HL-60 (cell line): ENCODE results near the gene ALDH3B1.

ENCODE experiments used
- CTCF ChIP-seq: IDR thresholded peaks from one replicate; pipeline ENCODE4 v1.5.1; 2011; ENCODE audit warnings: low read length, control low read depth, inconsistent platforms; ENCODE audit not compliant: insufficient read depth
- GABPA ChIP-seq: IDR thresholded peaks from 2 replicates; pipeline ENCODE4 v1.6.1; 2012; ENCODE audit warnings: low read depth
- POLR2AphosphoS5 ChIP-seq: IDR thresholded peaks from 2 replicates; pipeline ENCODE4 v1.6.1; 2012; ENCODE audit warnings: low read depth
- SPI1 ChIP-seq: IDR thresholded peaks from 2 replicates; pipeline ENCODE4 v1.6.1; 2012; ENCODE audit warnings: low read depth, mild to moderate bottlenecking, borderline replicate concordance
- TF ChIP-seq, protein P1 (sequence below): IDR thresholded peaks from 2 replicates; pipeline ENCODE4 v1.6.1; 2012; ENCODE audit warnings: low read depth; ENCODE audit not compliant: insufficient replicate concordance

DNA sequence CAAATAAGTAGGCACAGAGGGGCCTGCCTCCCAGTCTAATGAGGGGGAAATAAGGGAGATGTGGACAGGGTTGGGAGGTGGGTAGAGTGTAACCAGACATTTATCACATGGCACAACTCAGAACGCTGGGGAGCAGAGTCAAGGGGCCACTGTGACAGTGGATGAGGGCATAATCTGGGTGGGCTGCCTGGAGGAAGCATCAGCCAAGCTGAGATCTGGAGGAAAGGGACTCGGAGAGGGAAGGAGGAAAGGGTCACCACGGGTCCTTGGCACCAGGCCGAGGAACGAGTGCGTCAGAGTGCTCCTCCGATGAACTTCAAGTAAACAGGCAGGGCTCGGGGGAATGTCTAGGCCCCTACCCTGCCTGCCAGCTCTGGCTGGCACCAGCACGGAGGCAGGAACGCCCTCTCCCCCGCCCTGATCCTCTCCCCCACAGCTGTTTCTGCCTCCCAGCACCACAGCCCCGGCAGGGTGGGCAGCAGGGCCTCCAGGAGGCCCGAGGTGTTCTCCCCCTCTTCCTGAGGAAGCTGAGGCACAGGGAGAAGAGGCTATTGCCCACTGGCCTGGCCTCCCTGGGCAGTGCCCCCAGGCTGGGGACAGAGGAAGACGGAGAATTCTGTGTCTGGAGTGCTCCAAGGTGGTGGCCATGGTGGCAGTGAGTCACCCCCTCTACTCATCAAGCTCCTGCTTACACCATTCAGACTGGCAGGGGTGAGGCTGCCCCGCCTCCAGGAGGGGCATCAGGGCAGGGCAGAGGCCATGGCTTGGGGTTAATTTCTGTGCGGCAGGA is 4.2 kb downstream of the ALDH3B1 start:
- TF ChIP-seq CTCF (no peak), POLR2AphosphoS5 (no peak; the same call in 1 of the 2 replicates), SPI1 (no peak), GABPA (no peak)
- TF ChIP-seq, protein P1, sequence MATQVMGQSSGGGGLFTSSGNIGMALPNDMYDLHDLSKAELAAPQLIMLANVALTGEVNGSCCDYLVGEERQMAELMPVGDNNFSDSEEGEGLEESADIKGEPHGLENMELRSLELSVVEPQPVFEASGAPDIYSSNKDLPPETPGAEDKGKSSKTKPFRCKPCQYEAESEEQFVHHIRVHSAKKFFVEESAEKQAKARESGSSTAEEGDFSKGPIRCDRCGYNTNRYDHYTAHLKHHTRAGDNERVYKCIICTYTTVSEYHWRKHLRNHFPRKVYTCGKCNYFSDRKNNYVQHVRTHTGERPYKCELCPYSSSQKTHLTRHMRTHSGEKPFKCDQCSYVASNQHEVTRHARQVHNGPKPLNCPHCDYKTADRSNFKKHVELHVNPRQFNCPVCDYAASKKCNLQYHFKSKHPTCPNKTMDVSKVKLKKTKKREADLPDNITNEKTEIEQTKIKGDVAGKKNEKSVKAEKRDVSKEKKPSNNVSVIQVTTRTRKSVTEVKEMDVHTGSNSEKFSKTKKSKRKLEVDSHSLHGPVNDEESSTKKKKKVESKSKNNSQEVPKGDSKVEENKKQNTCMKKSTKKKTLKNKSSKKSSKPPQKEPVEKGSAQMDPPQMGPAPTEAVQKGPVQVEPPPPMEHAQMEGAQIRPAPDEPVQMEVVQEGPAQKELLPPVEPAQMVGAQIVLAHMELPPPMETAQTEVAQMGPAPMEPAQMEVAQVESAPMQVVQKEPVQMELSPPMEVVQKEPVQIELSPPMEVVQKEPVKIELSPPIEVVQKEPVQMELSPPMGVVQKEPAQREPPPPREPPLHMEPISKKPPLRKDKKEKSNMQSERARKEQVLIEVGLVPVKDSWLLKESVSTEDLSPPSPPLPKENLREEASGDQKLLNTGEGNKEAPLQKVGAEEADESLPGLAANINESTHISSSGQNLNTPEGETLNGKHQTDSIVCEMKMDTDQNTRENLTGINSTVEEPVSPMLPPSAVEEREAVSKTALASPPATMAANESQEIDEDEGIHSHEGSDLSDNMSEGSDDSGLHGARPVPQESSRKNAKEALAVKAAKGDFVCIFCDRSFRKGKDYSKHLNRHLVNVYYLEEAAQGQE: no peak
